GM21717 (cell line): Measurements from ENCODE around the gene CNOT6.

Experiments
- ATAC-seq: cut with Tn5 transposase; IDR thresholded peaks from one replicate; pipeline ENCODE4 v1.9.1; 2021; ENCODE audit warnings: mild to moderate bottlenecking, moderate library complexity; ENCODE audit not compliant: unreplicated experiment

The CNOT6 gene

DNA sequence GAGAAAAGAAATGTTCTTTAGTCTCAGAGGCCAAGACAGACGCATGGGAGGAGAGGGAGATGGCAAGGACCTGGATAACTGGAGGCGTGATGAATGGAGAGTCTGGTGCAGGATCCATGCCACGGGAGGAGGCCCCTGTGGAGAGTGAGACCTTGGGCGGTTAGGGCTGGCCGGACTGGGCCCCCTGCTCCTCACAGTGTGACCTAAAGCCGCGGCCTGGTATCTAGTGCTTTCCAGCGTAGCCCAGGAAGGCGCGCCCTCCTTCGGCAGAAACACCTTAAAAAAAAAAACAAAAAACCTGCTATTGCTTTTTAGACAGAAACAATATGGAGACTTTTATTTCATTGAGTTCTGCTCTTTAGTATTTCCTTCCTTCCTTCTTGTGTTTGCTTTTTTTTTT lies 64.1 kb downstream of the CNOT6 start:
- ATAC-seq = no peak

DNA sequence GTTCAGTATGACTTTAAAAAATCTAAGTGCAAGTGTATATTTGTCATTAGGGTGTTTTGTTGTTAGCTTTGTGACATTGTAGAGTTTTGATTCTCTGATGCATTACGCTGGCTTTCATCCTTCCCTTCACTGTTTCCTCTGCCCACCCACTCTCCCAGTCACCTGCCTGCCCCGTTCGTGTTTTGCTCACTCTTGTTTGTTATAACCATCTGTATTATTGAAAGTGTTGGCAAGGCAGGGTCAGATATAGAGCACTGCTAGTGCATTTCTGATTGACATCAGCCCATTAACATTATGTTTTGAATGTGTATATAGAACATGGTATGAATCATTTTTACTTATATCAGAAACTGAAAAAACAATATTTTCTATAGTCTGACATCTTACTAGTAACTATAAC lies 69.8 kb downstream of the CNOT6 start:
- ATAC-seq = no peak

GRCh38 chr5:180568914-180569313 lies 74.7 kb downstream of the CNOT6 start:
- ATAC-seq = no peak

DNA sequence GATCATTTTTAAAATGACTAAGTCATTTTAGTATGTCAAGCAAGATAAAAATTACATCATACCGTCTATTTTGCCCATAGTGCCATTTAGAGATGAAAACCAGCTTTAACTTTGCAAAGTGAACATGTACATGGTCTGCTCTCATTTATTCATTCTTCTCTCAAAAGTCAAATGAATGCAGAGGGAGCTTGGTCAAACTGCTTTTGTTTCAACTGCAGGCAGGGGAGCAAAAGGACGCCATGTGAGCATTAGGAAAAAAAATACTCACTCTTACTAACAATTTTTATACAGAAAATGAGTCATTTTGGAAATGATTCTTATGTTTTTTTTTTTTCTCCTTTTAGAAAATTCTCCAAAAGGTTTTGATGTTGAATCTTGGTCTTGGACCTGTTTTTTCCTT lies 81.4 kb downstream of the CNOT6 start:
- ATAC-seq = no peak

DNA sequence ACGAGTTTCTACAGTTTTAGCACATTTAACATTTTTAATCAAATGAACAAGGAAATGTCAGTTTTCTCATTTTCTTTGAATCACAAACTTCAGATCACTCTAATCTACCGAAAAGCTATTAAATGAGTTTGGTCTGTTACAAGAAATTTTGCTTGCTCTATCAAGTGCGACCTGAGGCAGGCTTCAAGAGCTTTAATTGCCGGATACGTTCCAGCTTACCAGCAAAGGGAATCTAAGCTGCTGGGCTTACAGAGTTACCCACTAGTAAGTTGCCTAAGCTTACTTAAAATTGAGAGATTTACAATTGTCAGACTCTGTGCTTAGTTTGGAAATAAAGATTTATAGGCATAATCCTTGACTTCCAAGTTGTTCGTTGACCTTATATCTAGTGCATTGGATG lies 86.5 kb downstream of the CNOT6 start:
- ATAC-seq = no peak

- ATAC-seq = no peak
Observed at GRCh38 chr5:180583738-180584137, 89.6 kb downstream of the CNOT6 start.

DNA sequence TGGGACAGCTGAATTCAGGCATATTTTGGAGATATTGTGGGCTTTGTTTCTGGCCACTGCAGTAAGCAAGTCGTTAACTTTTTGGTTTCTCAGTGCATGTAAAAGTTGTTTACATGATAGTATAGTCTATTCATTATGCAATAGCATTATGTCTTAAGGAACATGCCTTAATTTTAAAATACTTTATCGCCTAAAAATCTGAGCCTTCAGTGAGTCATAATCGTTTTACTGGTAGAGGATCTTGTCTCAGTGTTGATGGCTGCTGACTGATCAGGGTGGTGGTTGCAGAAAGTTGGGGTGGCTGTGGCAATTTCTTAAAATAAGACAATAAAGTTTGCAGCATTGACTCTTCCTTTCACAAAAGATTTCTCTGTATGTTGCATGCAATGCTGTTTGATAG lies 92.0 kb downstream of the CNOT6 start:
- ATAC-seq = no peak

GRCh38 chr5:180586870-180587269 lies 92.7 kb downstream of the CNOT6 start:
- ATAC-seq = no peak

DNA sequence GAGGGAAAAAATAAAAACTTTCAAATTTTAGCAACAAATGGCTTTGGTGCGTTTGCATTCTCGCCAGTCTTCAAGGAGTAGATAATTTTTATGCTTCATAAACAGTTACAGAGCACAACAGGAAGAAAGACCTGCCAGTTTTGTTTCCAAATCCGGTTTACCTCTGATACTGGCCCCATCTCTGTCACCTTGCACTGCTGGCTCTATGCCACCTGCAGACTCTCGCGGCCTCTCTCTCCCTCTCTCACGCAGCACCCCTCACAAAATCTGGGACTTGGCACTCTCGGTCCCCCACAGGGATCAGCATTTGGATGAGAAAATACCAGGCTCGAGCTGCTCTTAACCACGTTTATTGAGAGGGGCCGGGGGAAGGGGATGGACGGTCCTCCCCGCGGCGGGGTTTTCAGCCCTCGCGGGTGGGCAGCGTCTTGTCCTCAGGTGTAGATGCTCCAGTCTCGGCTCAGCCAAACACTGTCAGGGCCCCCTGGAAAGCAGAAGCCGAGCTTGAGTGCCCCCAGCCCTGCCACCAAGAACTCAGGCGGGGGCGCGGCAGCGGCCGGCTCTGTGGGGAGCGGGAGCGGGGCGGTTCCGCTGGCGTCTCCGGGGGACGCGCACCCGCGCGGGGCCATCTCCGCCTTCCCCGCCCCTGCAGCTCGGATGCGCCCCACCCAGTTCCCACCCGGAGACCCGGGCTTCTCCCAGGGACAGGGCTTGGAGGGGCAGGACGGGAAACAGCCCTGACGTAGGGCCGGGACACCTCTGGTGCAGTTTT lies 95.8 kb downstream of the CNOT6 start:
- ATAC-seq = no peak

DNA sequence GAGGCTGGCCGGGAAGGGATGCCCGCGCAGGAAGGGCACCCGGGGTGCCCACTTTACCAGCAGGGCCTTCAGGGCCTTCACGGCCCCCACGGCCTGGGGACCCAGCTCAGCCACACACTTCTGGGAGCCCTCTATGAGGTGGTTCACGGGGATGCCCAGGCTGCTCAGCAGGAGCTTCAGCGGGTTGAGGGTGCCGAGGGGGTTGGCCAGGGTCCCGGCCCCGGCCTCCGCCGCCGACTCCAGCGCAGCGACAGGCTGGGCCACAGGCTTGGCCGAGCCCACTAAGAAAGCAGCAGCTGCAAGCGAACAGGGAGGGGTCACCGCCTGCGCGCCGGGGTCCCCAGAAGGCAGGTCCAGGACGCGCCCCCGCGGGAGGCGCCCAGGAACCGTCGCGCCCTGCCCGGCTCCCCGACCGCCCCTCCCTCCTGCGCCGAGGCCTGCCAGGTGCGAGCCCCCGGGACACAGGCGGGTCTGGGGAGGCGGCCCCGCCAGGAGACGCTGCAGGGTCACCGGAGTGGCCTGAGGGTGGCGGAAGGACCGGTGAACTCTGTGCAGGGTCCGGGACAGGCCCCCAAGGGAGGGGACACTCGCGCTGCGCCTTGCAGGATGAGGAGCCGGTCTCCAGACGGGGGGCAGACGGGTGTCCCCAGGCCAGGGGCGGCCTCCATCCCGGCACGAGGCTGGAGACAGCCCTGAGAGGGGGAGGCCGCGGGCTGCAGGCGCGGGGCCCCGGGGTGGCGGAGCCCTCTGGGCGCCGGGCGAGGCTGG lies 96.5 kb downstream of the CNOT6 start:
- ATAC-seq = no peak

- ATAC-seq = no peak
Observed at GRCh38 chr5:180591311-180591887, 97.2 kb downstream of the CNOT6 start, which contains the start of gene SCGB3A1. Gene SCGB3A1, minus strand, starts transcription at chr5:180591499. Its CDS starts 37 bp downstream, at chr5:180591462.

DNA sequence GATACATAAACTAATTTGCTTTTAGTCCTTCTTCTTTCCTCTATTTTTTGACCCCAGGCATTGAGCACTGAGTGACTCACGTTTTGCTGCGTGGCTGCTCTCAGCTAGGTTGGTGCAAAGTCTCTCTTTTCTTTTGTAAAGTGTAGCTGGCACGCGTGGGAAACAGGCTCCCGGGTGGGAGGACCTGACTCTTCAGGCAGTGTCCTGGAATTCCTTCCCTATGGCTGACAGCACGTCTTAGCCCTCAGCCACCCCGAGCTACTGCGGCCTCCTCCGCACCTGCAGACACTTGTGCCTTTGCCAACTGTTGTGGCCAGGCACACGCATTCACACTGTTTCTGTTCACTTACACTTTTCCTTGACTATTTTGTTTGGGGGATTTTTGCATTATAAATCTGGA lies 98.0 kb downstream of the CNOT6 start:
- no peak for ATAC-seq

GRCh38 chr5:180593446-180594206 lies 99.4 kb downstream of the CNOT6 start:
- no peak for ATAC-seq

GRCh38 chr5:180594311-180595045 lies 100.3 kb downstream of the CNOT6 start:
- no peak for ATAC-seq

- ATAC-seq = no peak
Observed at GRCh38 chr5:180595046-180595379, 100.8 kb downstream of the CNOT6 start.

DNA sequence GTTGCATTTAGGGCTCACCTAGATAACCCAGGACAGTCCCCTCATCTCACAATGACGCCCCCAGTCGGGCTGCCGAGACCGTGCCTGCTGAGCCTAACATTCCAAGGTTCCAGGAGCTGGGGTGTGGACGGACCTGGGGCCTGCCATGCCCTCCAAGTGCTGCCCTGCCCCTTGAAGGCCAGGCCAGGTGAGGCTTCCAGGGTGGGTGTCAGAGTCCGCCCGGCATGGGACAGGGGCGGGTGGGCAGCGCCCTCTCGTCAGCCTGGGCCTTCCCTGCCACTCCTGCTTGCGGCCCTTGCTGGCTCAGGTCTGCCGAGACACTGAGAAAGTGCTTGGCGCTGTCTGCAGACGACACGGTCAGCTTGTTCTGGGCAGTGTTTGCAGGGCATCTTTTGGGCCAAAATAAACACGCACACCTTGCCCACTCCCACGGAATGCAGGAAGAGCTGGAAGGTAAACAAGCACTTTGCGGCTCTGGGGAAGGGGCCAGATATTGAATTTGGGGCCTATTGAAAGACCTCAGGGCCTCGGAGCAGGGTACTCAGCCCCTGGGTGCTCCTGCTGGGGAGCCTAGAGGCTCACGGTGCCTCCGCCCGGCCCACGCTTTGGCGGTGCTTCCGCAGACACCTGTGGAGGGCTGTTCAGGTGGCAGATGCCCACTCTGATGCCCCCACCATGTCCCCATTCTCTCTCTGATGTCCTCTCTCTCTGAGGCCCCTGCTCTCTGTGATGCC lies 101.4 kb downstream of the CNOT6 start:
- ATAC-seq = no peak

GRCh38 chr5:180596115-180596667 lies 102.0 kb downstream of the CNOT6 start:
- ATAC-seq = no peak

DNA sequence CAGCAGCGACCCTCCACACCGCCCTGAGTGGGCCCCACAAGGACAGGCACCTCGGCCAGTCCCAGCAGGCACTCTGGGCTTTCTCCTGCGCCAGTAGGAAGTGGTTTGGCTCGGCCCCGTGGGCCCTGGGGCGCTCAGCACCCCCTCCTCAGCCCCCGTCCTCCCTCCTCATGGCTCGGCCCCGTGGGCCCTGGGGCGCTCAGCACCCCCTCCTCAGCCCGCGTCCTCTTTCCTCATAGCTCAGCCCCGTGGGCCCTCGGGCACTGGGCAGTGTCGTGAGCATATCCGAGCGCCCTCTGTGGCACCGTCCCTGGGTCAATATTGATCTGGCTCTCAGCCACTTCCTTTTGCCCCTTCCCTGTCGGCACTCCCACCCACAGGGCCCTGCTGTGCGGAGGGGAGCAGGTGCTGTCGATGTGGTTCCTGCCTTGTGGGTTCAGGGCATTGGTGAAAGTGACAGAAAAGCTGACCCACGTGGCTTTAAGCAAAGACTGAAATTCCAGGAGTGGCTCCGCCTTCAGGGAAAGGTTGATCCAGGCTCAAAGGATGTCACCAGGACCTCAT lies 102.6 kb downstream of the CNOT6 start:
- no peak for ATAC-seq

GRCh38 chr5:180598316-180598701 lies 104.1 kb downstream of the CNOT6 start:
- ATAC-seq = no peak
